ENCODE data around the gene FARS2. TPM values are rescaled to one million over a fixed set of nuclear protein-coding genes. Genes with fewer than 3 reads are reported as not detected.

The FARS2 gene
- polyA plus RNA-seq, 1 donor (not counting 4 experiments of a cell fraction or from before 2014, with no cell fraction given), result 21.3 TPM

GRCh38 chr6:5706124-5707033, 445.1 kb downstream of the FARS2 start:
- Histone ChIP-seq H3K27me3 (ENCODE audit: control insufficient read depth, extremely low read depth, insufficient read depth, low read length) (no peaks in the 10 kb centered on the region), H3K79me2 (ENCODE audit: control insufficient read depth, insufficient read depth, low read length) (no peaks in the 10 kb centered on the region), H4K20me1 (ENCODE audit: control insufficient read depth, extremely low read depth, insufficient read depth, low read length) (no peaks in the 10 kb centered on the region), H3K27ac (ENCODE audit: control insufficient read depth, insufficient read depth, low read length) (no peak overlapping the region), H2AFZ (ENCODE audit: control insufficient read depth, low read length) (no peak overlapping the region), H3K4me3 (ENCODE audit: control insufficient read depth in 2 of 3, extremely low read depth in 1 of 3, insufficient read depth in 2 of 3, low read depth in 1 of 3, low read length in 3 of 3) (no peak overlapping the region), H3K9ac (ENCODE audit: control insufficient read depth, extremely low read depth, insufficient read depth, low read length) (no peak overlapping the region), H3K9me1 (ENCODE audit: control insufficient read depth, extremely low read depth, insufficient read depth, low read length) (peaks cover 2% of the 10 kb centered on the region), H3K4me2 (ENCODE audit: control insufficient read depth, extremely low read depth, insufficient read depth, low read depth, low read length) (no peak overlapping the region), H3K36me3 (ENCODE audit: control insufficient read depth in 2 of 2, extremely low read depth in 1 of 2, insufficient read depth in 2 of 2, low read length in 2 of 2) (no peaks in the 10 kb centered on the region), H3K4me1 (ENCODE audit: control insufficient read depth, extremely low read depth, insufficient read depth, low read length) (no peaks in the 10 kb centered on the region), H3K9me3 (ENCODE audit: control insufficient read depth, low read depth, low read length) (no peaks in the 10 kb centered on the region)
- TF ChIP-seq CTCF (optimal IDR thresholded peaks at IDR 0.05 in 1 of 3, IDR thresholded peaks at IDR 0.05 in 1 of 3, conservative IDR thresholded peaks at IDR 0.05 in 1 of 3; ENCODE audit: extremely low read depth in 1 of 3, insufficient read depth in 2 of 3, low read length in 3 of 3), result no peak
- TF ChIP-seq EZH2 (IDR thresholded peaks at IDR 0.05; ENCODE audit: low read length), result no peak
- DNase-seq (ENCODE audit: low read depth, low spot score) (no peak), FAIRE-seq (peak; percentile 26)
- dilution Hi-C loops (cut with MboI; ENCODE audit: extremely low pct_ligation_motif_present, low sequenced_read_pairs), result no loop called here

DNA sequence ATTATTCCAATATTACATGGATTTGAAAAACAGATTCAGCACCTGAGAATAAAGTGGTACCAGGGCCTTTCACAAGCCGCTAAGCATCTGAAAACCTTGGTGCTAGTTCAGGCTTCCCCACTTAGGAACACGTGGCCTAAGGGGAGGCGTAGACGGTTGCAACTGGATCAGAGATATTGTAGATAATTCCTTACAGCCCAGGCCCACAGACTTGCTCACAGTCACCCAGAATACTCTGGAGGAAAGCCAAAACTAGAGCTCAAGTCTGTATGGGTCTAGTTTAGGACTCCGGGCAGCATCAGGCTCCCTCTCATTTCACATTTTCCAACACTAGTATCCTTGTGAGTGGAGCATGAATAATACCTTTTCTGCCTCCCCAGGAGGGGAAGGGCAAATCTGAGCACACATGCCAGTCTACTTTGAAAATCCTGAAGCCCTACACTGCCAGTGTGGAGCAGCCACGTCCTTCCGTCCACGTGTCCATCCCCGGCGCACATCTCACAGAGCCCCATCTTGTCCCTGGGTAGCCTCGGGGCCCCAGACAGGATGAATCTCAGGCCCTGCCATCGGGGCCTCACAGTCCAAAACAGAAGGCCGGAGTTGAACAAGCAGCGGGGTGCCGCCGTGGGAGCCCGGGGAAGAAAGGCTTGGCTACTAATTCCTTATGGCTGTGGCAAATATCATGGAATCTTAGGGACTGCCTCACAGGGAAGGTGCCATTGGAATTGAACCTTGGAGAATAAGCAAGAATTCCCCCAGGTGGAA, 446.1 kb downstream of the FARS2 start:
- dilution Hi-C loops (cut with MboI; ENCODE audit: extremely low pct_ligation_motif_present, low sequenced_read_pairs), result no loop called here
- FAIRE-seq, result no peak

More for the DNA sequence above, 446.1 kb downstream of the FARS2 start:
- H3K4me1 ChIP-seq (ENCODE audit: control insufficient read depth, extremely low read depth, insufficient read depth, low read length), result no peaks in the 10 kb centered on the region
- no peak overlapping the region for H3K9ac ChIP-seq (ENCODE audit: control insufficient read depth, extremely low read depth, insufficient read depth, low read length)
- H3K4me2 ChIP-seq (ENCODE audit: control insufficient read depth, extremely low read depth, insufficient read depth, low read depth, low read length), result no peak overlapping the region
- no peak overlapping the region for H3K27ac ChIP-seq (ENCODE audit: control insufficient read depth, insufficient read depth, low read length)
- H3K27me3 ChIP-seq (ENCODE audit: control insufficient read depth, extremely low read depth, insufficient read depth, low read length), result no peaks in the 10 kb centered on the region
- peaks cover 2% of the 10 kb centered on the region for H3K9me1 ChIP-seq (ENCODE audit: control insufficient read depth, extremely low read depth, insufficient read depth, low read length)
- H3K4me3 ChIP-seq (ENCODE audit: control insufficient read depth in 2 of 3, extremely low read depth in 1 of 3, insufficient read depth in 2 of 3, low read depth in 1 of 3, low read length in 3 of 3), result no peak overlapping the region
- DNase-seq (ENCODE audit: low read depth, low spot score), result no peak
- H2AFZ ChIP-seq (ENCODE audit: control insufficient read depth, low read length), result no peak overlapping the region
- no peaks in the 10 kb centered on the region for H3K79me2 ChIP-seq (ENCODE audit: control insufficient read depth, insufficient read depth, low read length)
- H3K36me3 ChIP-seq (ENCODE audit: control insufficient read depth in 2 of 2, extremely low read depth in 1 of 2, insufficient read depth in 2 of 2, low read length in 2 of 2), result no peaks in the 10 kb centered on the region
- H3K9me3 ChIP-seq (ENCODE audit: control insufficient read depth, low read depth, low read length), result no peaks in the 10 kb centered on the region
- H4K20me1 ChIP-seq (ENCODE audit: control insufficient read depth, extremely low read depth, insufficient read depth, low read length), result no peaks in the 10 kb centered on the region
- TF ChIP-seq CTCF (optimal IDR thresholded peaks at IDR 0.05 in 1 of 3, IDR thresholded peaks at IDR 0.05 in 1 of 3, conservative IDR thresholded peaks at IDR 0.05 in 1 of 3; ENCODE audit: extremely low read depth in 1 of 3, insufficient read depth in 2 of 3, low read length in 3 of 3) (no peak), EZH2 (IDR thresholded peaks at IDR 0.05; ENCODE audit: low read length) (no peak)
